ENCODE results near the gene TTC39B. TPM values are rescaled to one million over a fixed set of nuclear protein-coding genes. Genes with fewer than 3 reads are reported as not detected.

Gene TTC39B
- total and polyA plus RNA-seq, 11 donors: 0.42 to 5.9 (median 1.2) TPM

DNA sequence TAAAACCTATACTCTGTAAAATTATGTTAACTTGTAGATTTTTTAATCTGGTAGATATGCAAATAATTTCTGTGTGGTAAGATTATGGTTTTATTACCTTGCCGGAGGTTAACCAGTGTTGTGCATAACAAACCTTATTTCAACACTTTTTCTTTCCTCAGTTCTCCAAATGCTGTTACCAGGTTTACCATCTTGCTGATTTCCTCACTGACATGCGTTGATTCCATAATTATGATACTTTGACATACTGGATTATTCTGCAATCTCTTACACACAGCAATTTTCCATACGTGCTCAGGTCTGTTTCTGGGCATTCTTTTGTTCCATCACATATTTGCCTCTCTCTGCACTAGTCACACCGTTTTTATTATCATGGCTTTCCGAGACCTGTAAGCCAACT is 77.6 kb downstream of the TTC39B start:
- intact Hi-C loops (cut with DNase I): no loop called here
- no peak for DNase-seq
- Histone ChIP-seq H3K4me1 (no peaks in the 10 kb centered on the region), H3K27ac (no peak overlapping the region), H3K4me3 (no peak overlapping the region), H3K9me3 (no peaks in the 10 kb centered on the region), H3K27me3 (no peaks in the 10 kb centered on the region), H3K36me3 (no peaks in the 10 kb centered on the region)
- no peak for ATAC-seq
- no peak for TF ChIP-seq POLR2A (IDR thresholded peaks at IDR 0.05)
- TF ChIP-seq, protein P1, sequence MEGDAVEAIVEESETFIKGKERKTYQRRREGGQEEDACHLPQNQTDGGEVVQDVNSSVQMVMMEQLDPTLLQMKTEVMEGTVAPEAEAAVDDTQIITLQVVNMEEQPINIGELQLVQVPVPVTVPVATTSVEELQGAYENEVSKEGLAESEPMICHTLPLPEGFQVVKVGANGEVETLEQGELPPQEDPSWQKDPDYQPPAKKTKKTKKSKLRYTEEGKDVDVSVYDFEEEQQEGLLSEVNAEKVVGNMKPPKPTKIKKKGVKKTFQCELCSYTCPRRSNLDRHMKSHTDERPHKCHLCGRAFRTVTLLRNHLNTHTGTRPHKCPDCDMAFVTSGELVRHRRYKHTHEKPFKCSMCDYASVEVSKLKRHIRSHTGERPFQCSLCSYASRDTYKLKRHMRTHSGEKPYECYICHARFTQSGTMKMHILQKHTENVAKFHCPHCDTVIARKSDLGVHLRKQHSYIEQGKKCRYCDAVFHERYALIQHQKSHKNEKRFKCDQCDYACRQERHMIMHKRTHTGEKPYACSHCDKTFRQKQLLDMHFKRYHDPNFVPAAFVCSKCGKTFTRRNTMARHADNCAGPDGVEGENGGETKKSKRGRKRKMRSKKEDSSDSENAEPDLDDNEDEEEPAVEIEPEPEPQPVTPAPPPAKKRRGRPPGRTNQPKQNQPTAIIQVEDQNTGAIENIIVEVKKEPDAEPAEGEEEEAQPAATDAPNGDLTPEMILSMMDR (IDR thresholded peaks at IDR 0.05): no peak
- WGBS, 4 donors: 37 to 93% (median 91%) methylated on average over 5 of the region's 5 CpGs

DNA sequence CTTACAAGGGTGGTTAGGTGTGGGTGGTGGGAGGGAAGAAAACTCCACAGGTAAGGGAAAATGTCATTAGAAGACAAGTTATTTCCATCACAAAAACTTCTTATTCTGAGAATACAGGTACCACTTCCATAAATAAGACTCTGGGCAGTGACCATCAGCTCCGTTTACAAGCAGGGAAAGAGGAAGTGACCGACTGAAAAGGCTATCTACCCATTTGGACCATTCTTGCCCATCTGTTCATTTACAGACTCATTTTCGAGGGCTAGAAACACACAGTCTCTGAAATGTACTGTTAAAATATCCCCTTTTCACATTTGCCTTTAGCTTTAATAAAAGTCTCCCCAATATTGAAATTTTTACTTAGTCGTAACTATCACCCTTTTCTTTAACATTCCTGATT is 79.5 kb downstream of the TTC39B start:
- Histone ChIP-seq H3K36me3 (peaks cover 0 to 9% (median 3%) of the 10 kb centered on the region in 9 donors), H3K27me3 (no peaks in the 10 kb centered on the region), H3K27ac (no peak overlapping the region), H3K4me3 (no peak overlapping the region), H3K9me3 (no peaks in the 10 kb centered on the region), H3K4me1 (no peaks in the 10 kb centered on the region)
- 92 to 96% (median 94%) methylated on average over 4 of the region's 4 CpGs for WGBS, 4 donors
- TF ChIP-seq POLR2A (IDR thresholded peaks at IDR 0.05): no peak
- TF ChIP-seq, protein P1 (IDR thresholded peaks at IDR 0.05): no peak
- no peak for ATAC-seq
- DNase-seq: no peak
- intact Hi-C loops (cut with DNase I): no loop called here

DNA sequence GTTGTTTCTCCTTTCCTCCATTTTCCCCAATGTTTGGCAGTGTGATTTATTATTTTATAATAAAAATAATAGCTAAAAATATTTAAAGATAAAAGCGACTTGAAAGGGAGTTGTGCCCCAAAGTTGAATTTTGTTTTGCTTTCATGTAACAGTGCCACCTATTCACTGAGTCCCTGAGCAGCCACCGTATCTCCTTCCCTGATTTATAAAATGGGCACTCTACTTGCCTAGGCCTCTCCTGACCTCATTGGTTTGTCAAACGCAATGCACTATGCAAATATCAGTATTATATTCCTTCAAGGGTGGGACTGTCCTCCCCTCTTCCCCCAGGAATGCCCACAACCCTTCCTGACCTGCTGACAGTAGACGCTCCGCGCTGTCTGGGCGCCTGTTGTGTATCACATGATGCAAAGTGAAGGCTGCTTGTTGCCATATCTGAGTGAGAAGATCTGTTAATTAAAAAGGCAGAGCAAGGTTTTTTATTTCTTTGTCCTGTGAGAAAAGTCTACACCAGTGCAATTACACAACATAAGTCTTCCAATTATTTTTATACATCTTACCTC is 81.4 kb downstream of the TTC39B start:
- Histone ChIP-seq H3K27me3 (no peaks in the 10 kb centered on the region), H3K4me3 (no peak overlapping the region), H3K27ac (no peak overlapping the region), H3K9me3 (no peaks in the 10 kb centered on the region), H3K36me3 (peaks cover 0 to 9% (median 3%) of the 10 kb centered on the region in 9 donors), H3K4me1 (no peaks in the 10 kb centered on the region)
- ATAC-seq (no peak), DNase-seq (no peak)
- no peak for TF ChIP-seq POLR2A (IDR thresholded peaks at IDR 0.05)
- TF ChIP-seq, protein P1 (IDR thresholded peaks at IDR 0.05): no peak
- WGBS, 4 donors: 81 to 93% (median 92%) methylated on average over 7 of the region's 7 CpGs
- intact Hi-C loops (cut with DNase I): no loop called here

DNA sequence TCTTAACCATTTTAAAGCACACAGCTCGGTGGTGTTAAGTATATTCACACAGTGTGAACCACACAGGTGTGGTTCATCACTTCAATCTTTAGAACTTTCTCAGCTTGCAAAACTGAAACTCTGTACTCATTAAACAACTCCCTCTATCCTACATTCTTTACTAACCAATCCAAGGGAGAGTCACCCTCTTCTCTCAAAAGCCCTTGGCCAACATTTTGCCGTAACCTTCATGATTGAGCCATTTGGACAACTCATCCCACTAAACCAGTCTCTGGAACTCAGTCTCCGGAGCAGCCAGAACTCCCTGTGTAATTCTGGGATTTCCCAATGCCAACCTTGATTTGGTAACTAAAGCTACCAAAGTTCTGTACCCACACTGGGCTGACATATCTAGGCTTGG is 84.7 kb downstream of the TTC39B start:
- no peak for ATAC-seq
- WGBS, 4 donors: 94 to 99% (median 98%) methylated on average over 3 of the region's 3 CpGs
- Histone ChIP-seq H3K27ac (no peak overlapping the region), H3K27me3 (no peaks in the 10 kb centered on the region), H3K36me3 (peaks cover 0 to 9% (median 3%) of the 10 kb centered on the region in 9 donors), H3K4me1 (no peaks in the 10 kb centered on the region), H3K9me3 (no peaks in the 10 kb centered on the region), H3K4me3 (no peak overlapping the region)
- DNase-seq: no peak
- intact Hi-C loops (cut with DNase I): no loop called here
- TF ChIP-seq POLR2A (IDR thresholded peaks at IDR 0.05): no peak
- TF ChIP-seq, protein P1 (IDR thresholded peaks at IDR 0.05): no peak

Measured in heart left ventricle (tissue), 16 donors.